Osteoblast (primary cell): Measurements from ENCODE around the gene COL1A1. TPM values are rescaled to one million over a fixed set of nuclear protein-coding genes. Genes with fewer than 3 reads are reported as not detected.

Experiments
- DNase-seq: peaks from one replicate; pipeline ENCODE4 v3.0.0; 2011; ENCODE audit warnings: low spot score, mixed read lengths; ENCODE audit not compliant: insufficient read length; ENCODE audit errors: missing footprints
- H2AFZ ChIP-seq: 2 replicates; pipeline ENCODE4 v1.6.0; 2011; ENCODE audit warnings: mild to moderate bottlenecking, low read length
- H3K27ac ChIP-seq: 2 replicates; pipeline ENCODE4 v1.5.1; 2011; ENCODE audit warnings: mild to moderate bottlenecking, low read depth, low read length, moderate library complexity
- H3K27me3 ChIP-seq: 2 replicates; pipeline ENCODE4 v1.6.0; 2012; ENCODE audit warnings: mild to moderate bottlenecking, control low read depth, inconsistent platforms, low read length, moderate library complexity; ENCODE audit not compliant: insufficient read depth
- H3K36me3 ChIP-seq: 2 replicates; pipeline ENCODE4 v1.5.1; 2011; ENCODE audit warnings: mild to moderate bottlenecking, low read length, control low read depth, moderate library complexity; ENCODE audit not compliant: insufficient read depth
- H3K4me1 ChIP-seq: 2 replicates; pipeline ENCODE4 v1.5.1; 2011; ENCODE audit warnings: mild to moderate bottlenecking, low read length, control low read depth, moderate library complexity; ENCODE audit not compliant: insufficient read depth
- H3K4me2 ChIP-seq: 2 replicates; pipeline ENCODE4 v1.6.0; 2011; ENCODE audit warnings: mild to moderate bottlenecking, low read length; ENCODE audit not compliant: insufficient read depth
- H3K4me3 ChIP-seq: fragments of 200-600 bp; sonication (generic); 3 replicates; pipeline ENCODE4 v1.5.1; 2012; ENCODE audit warnings: mild to moderate bottlenecking, low read length, inconsistent platforms; ENCODE audit not compliant: insufficient read depth
- H3K79me2 ChIP-seq: 2 replicates; pipeline ENCODE4 v1.6.0; 2012; ENCODE audit warnings: mild to moderate bottlenecking, low read length, control low read depth, inconsistent platforms; ENCODE audit not compliant: insufficient read depth
- H3K9me3 ChIP-seq: 2 replicates; pipeline ENCODE4 v1.5.1; 2011; ENCODE audit warnings: low read depth, low read length, control low read depth
- H4K20me1 ChIP-seq: 2 replicates; pipeline ENCODE4 v1.6.0; 2012; ENCODE audit warnings: mild to moderate bottlenecking, low read length, control low read depth; ENCODE audit not compliant: insufficient read depth
- CTCF ChIP-seq: IDR thresholded peaks from 2 replicates; pipeline ENCODE4 v1.5.1; 2011; ENCODE audit warnings: mild to moderate bottlenecking, low read depth, low read length, moderate library complexity; ENCODE audit errors: extremely low read depth
- total RNA-seq: library from RNA; depleted of rRNA; stranded (reverse); fragments of >200 nt; gene quantifications from 2 replicates; pipeline ENCODE4 v1.2.3, GENCODE V29; 2012

COL1A1 gene
- total RNA-seq, 1 donor: 8,987 TPM

GRCh38 chr17:50161023-50161910 is 40.2 kb downstream of the COL1A1 start:
- DNase-seq: peak; percentile 100
- peaks cover 11% of the 10 kb centered on the region for H3K4me1 ChIP-seq
- H3K4me3 ChIP-seq: peak overlapping the region; percentile 83
- peak overlapping the region; percentile 100 for H3K4me2 ChIP-seq
- no peaks in the 10 kb centered on the region for H3K79me2 ChIP-seq
- H3K36me3 ChIP-seq: no peaks in the 10 kb centered on the region
- no peaks in the 10 kb centered on the region for H3K9me3 ChIP-seq
- H2AFZ ChIP-seq: peak overlapping the region; percentile 95
- TF ChIP-seq CTCF: peak; percentile 93
- peak overlapping the region; percentile 56 for H3K27ac ChIP-seq
- H3K27me3 ChIP-seq: no peaks in the 10 kb centered on the region
- no peaks in the 10 kb centered on the region for H4K20me1 ChIP-seq

- peaks cover 38% of the 10 kb centered on the region for H3K4me1 ChIP-seq
- DNase-seq: peak; percentile 5
- H2AFZ ChIP-seq: no peak overlapping the region
- H3K4me2 ChIP-seq: no peak overlapping the region
- no peak overlapping the region for H3K4me3 ChIP-seq
- TF ChIP-seq CTCF: no peak
- no peaks in the 10 kb centered on the region for H3K36me3 ChIP-seq
- H3K27ac ChIP-seq: no peak overlapping the region
- H3K27me3 ChIP-seq: no peaks in the 10 kb centered on the region
- H3K9me3 ChIP-seq: no peaks in the 10 kb centered on the region
- H3K79me2 ChIP-seq: no peaks in the 10 kb centered on the region
- H4K20me1 ChIP-seq: no peaks in the 10 kb centered on the region
Observed at GRCh38 chr17:50157891-50158290, 43.5 kb downstream of the COL1A1 start.

- Histone ChIP-seq H3K79me2 (peaks cover 5% of the 10 kb centered on the region), H2AFZ (peak overlapping the region; percentile 82), H3K9me3 (no peaks in the 10 kb centered on the region), H3K36me3 (no peaks in the 10 kb centered on the region), H3K4me2 (peak overlapping the region; percentile 62), H3K27me3 (no peaks in the 10 kb centered on the region), H3K4me3 (peak overlapping the region; percentile 20), H3K27ac (peak overlapping the region; percentile 80), H3K4me1 (peaks cover 44% of the 10 kb centered on the region), H4K20me1 (no peaks in the 10 kb centered on the region)
- peak; percentile 92 for DNase-seq
- TF ChIP-seq CTCF: no peak
Observed at GRCh38 chr17:50155115-50155819, 46.2 kb downstream of the COL1A1 start.

GRCh38 chr17:50154604-50155003 is 46.8 kb downstream of the COL1A1 start:
- Histone ChIP-seq H3K9me3 (no peaks in the 10 kb centered on the region), H3K27ac (peak overlapping the region; percentile 80), H4K20me1 (no peaks in the 10 kb centered on the region), H3K4me1 (peaks cover 44% of the 10 kb centered on the region), H2AFZ (no peak overlapping the region), H3K36me3 (no peaks in the 10 kb centered on the region), H3K4me3 (no peak overlapping the region), H3K79me2 (peaks cover 12% of the 10 kb centered on the region), H3K27me3 (no peaks in the 10 kb centered on the region), H3K4me2 (no peak overlapping the region)
- peak; percentile 42 for DNase-seq
- no peak for TF ChIP-seq CTCF
